H9 (cell line): ENCODE results near the gene MAGI1. TPM values are rescaled to one million over a fixed set of nuclear protein-coding genes. Genes with fewer than 3 reads are reported as not detected.

Experiments
- DNase-seq: peaks from one replicate; pipeline ENCODE4 v3.0.0-alpha.2; 2017
- H2AFZ ChIP-seq: one replicate; pipeline ENCODE4 v1.6.1; 2013; ENCODE audit warnings: mild to moderate bottlenecking, low read length, control low read depth, moderate library complexity
- H2AK5ac ChIP-seq: 2 replicates; pipeline ENCODE4 v1.6.1; 2013; ENCODE audit warnings: low read length, control low read depth, mixed read lengths; ENCODE audit not compliant: insufficient read length
- H2BK120ac ChIP-seq: one replicate; pipeline ENCODE4 v1.6.1; 2013; ENCODE audit warnings: low read depth, mild to moderate bottlenecking, low read length, control low read depth, inconsistent platforms; ENCODE audit not compliant: poor library complexity, severe bottlenecking
- H2BK12ac ChIP-seq: 2 replicates; pipeline ENCODE4 v1.6.1; 2013; ENCODE audit warnings: low read length, control low read depth, mixed read lengths, low read depth; ENCODE audit not compliant: insufficient read length
- H2BK15ac ChIP-seq: 2 replicates; pipeline ENCODE4 v1.6.1; 2013; ENCODE audit warnings: low read depth, low read length, control low read depth
- H2BK20ac ChIP-seq: one replicate; pipeline ENCODE4 v1.6.1; 2013; ENCODE audit warnings: low read depth, mild to moderate bottlenecking, low read length, control low read depth, inconsistent platforms; ENCODE audit not compliant: poor library complexity, severe bottlenecking
- H2BK5ac ChIP-seq: 2 replicates; pipeline ENCODE4 v1.6.1; 2013; ENCODE audit warnings: low read length, control low read depth, mixed read lengths; ENCODE audit not compliant: insufficient read length
- H3K14ac ChIP-seq: 2 replicates; pipeline ENCODE4 v1.6.1; 2013; ENCODE audit warnings: low read length, control low read depth; ENCODE audit not compliant: insufficient read depth
- H3K18ac ChIP-seq: 2 replicates; pipeline ENCODE4 v1.6.1; 2013; ENCODE audit warnings: low read depth, mild to moderate bottlenecking, mixed read lengths, low read length, control low read depth; ENCODE audit not compliant: insufficient read length
- H3K23ac ChIP-seq: 2 replicates; pipeline ENCODE4 v1.6.1; 2013; ENCODE audit warnings: low read length, control low read depth, mixed read lengths, low read depth; ENCODE audit not compliant: insufficient read length
- H3K23me2 ChIP-seq: 2 replicates; pipeline ENCODE4 v1.6.1; 2013; ENCODE audit warnings: low read depth, mild to moderate bottlenecking, mixed read lengths, low read length, control low read depth; ENCODE audit not compliant: insufficient read length, poor library complexity, severe bottlenecking
- H3K27ac ChIP-seq: 2 replicates; pipeline ENCODE4 v1.5.1; 2013; ENCODE audit warnings: low read length, control low read depth, mixed read lengths, low read depth; ENCODE audit not compliant: insufficient read length
- H3K27me3 ChIP-seq: 2 replicates; pipeline ENCODE4 v1.6.1; 2013; ENCODE audit warnings: low read length, control low read depth, inconsistent platforms; ENCODE audit not compliant: insufficient read depth
- H3K4ac ChIP-seq: 2 replicates; pipeline ENCODE4 v1.6.1; 2013; ENCODE audit warnings: low read depth, mild to moderate bottlenecking, control low read depth, inconsistent platforms, low read length, moderate library complexity
- H3K4me1 ChIP-seq: 2 replicates; pipeline ENCODE4 v1.6.1; 2013; ENCODE audit warnings: low read length, control low read depth, inconsistent platforms; ENCODE audit not compliant: insufficient read depth
- H3K4me2 ChIP-seq: 2 replicates; pipeline ENCODE4 v1.6.1; 2013; ENCODE audit warnings: low read length, control low read depth, mixed read lengths; ENCODE audit not compliant: insufficient read length, insufficient read depth
- H3K56ac ChIP-seq: 2 replicates; pipeline ENCODE4 v1.6.1; 2013; ENCODE audit warnings: low read depth, mild to moderate bottlenecking, mixed read lengths, low read length, control low read depth; ENCODE audit not compliant: insufficient read length
- H3K79me1 ChIP-seq: 2 replicates; pipeline ENCODE4 v1.6.1; 2013; ENCODE audit warnings: low read depth, mild to moderate bottlenecking, moderate library complexity, low read length, control low read depth, inconsistent platforms; ENCODE audit not compliant: insufficient read depth, poor library complexity, severe bottlenecking
- H3K79me2 ChIP-seq: 2 replicates; pipeline ENCODE4 v1.6.1; 2013; ENCODE audit warnings: low read length, control low read depth, inconsistent platforms; ENCODE audit not compliant: insufficient read depth
- H3K9ac ChIP-seq: 2 replicates; pipeline ENCODE4 v1.6.1; 2013; ENCODE audit warnings: low read length, control low read depth, mixed read lengths; ENCODE audit not compliant: insufficient read length; ENCODE audit errors: extremely low read depth
- H3K9me3 ChIP-seq: one replicate; pipeline ENCODE4 v1.6.1; 2013; ENCODE audit warnings: low read depth, low read length, inconsistent platforms; ENCODE audit not compliant: control insufficient read depth
- H3T11ph ChIP-seq: one replicate; pipeline ENCODE4 v1.6.1; 2013; ENCODE audit warnings: mild to moderate bottlenecking, low read length, control low read depth, inconsistent platforms
- H4K20me1 ChIP-seq: one replicate; pipeline ENCODE4 v1.6.1; 2013; ENCODE audit not compliant: control insufficient read depth, insufficient read length, insufficient read depth
- H4K5ac ChIP-seq: 2 replicates; pipeline ENCODE4 v1.6.1; 2013; ENCODE audit warnings: low read depth, mild to moderate bottlenecking, mixed read lengths, low read length, control low read depth; ENCODE audit not compliant: insufficient read length
- H4K8ac ChIP-seq: replicated peaks from 2 replicates; pipeline ENCODE4 v1.6.1; 2013; ENCODE audit warnings: low read length, control low read depth, mixed read lengths, low read depth; ENCODE audit not compliant: insufficient read length
- H4K91ac ChIP-seq: 2 replicates; pipeline ENCODE4 v1.6.1; 2013; ENCODE audit warnings: low read depth, mild to moderate bottlenecking, moderate library complexity, mixed read lengths, low read length, control low read depth; ENCODE audit not compliant: insufficient read length
- H3K27ac Mint-ChIP-seq, 3 experiments: 2 replicates in 2 of 3; 3 replicates in 1 of 3; pipeline ENCODE4 v1.8.0; 2020 to 2021; ENCODE audit warnings: mixed read lengths in 3 of 3, mild to moderate bottlenecking in 1 of 3, moderate library complexity in 1 of 3
- H3K27me3 Mint-ChIP-seq: 2 replicates; pipeline ENCODE4 v1.8.0; 2021; ENCODE audit warnings: low read depth, mild to moderate bottlenecking, moderate library complexity, mixed read lengths
- H3K36me3 Mint-ChIP-seq, 3 experiments: 2 replicates in 2 of 3; 3 replicates in 1 of 3; pipeline ENCODE4 v1.8.0; 2020 to 2021; ENCODE audit warnings: low read depth in 3 of 3, mixed read lengths in 3 of 3; ENCODE audit not compliant: insufficient read depth in 1 of 3
- H3K4me1 Mint-ChIP-seq, 2 experiments: 2 replicates each; pipeline ENCODE4 v1.8.0; 2020; ENCODE audit warnings: mixed read lengths in 2 of 2
- H3K4me3 Mint-ChIP-seq, 2 experiments: 2 replicates in 1 of 2; 3 replicates in 1 of 2; pipeline ENCODE4 v1.8.0; 2020 to 2021; ENCODE audit warnings: mild to moderate bottlenecking in 2 of 2, mixed read lengths in 2 of 2, moderate library complexity in 1 of 2
- H3K9me3 Mint-ChIP-seq, 2 experiments: 2 replicates in 1 of 2; 3 replicates in 1 of 2; pipeline ENCODE4 v1.8.0; 2020; ENCODE audit warnings: mild to moderate bottlenecking in 2 of 2, mixed read lengths in 2 of 2, moderate library complexity in 1 of 2
- WGBS: extraction: QIAGEN DNeasy Blood & Tissue Kit; methylation state at CpG from one replicate; pipeline ENCODE4 v1.1.7; 2013; ENCODE audit warnings: missing lambda C conversion rate, low lambda C conversion rate, mixed read lengths; ENCODE audit not compliant: insufficient read length; ENCODE audit errors: extremely low coverage; 5-methylcytosine and 5-hydroxymethylcytosine counted together
- total RNA-seq: library from RNA; stranded (reverse); gene quantifications from 2 replicates; pipeline ENCODE4 v1.2.1, GENCODE V29; 2021
- TF ChIP-seq, protein P1 (sequence below): fragments of 200-600 bp; sonication (generic); conservative IDR thresholded peaks from 3 replicates; pipeline ENCODE4 v1.8.0; 2021; ENCODE audit warnings: antibody characterized with exemption, mild to moderate bottlenecking

MAGI1 gene
- total RNA-seq, 1 experiment from 2014 or later: 65.7 TPM

DNA sequence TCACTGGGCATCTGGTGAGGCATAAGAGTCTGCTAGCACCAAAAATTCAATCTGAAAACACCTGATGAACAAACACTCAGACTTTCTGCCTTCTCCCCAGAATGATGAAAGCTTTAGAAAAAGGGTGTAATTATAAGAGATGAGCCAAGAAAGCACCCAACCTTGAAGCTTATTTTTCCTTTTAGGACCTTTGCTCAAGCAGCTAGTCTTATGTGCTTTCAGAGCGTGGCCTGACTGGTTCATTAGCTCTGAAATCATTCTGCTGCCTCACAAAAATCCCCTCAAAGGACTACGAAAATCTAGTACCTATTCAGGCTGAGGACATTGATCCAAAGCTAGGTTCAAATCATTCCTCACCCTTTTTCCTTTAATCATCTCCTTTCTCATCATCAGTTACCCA lies 662.3 kb downstream of the MAGI1 start:
- Histone ChIP-seq H3K27me3 (no peaks in the 10 kb centered on the region), H2AFZ (no peak overlapping the region), H3K14ac (no peak overlapping the region), H3K23me2 (no peaks in the 10 kb centered on the region), H3K4me2 (no peak overlapping the region), H3T11ph (no peak overlapping the region), H2BK15ac (no peak overlapping the region), H4K8ac (no peak overlapping the region), H2BK20ac (no peak overlapping the region), H4K20me1 (no peaks in the 10 kb centered on the region), H3K56ac (no peak overlapping the region), H3K23ac (no peak overlapping the region), H3K9ac (no peak overlapping the region), H2AK5ac (no peak overlapping the region), H3K4ac (no peak overlapping the region), H4K5ac (no peak overlapping the region), H4K91ac (no peak overlapping the region), H2BK12ac (no peak overlapping the region), H3K27ac (no peak overlapping the region), H3K79me2 (no peaks in the 10 kb centered on the region), H2BK5ac (no peak overlapping the region), H3K9me3 (no peaks in the 10 kb centered on the region), H3K18ac (no peak overlapping the region), H3K4me1 (no peaks in the 10 kb centered on the region), H2BK120ac (no peak overlapping the region), H3K79me1 (no peaks in the 10 kb centered on the region)
- Mint-ChIP-seq H3K4me3 (no peak overlapping the region), H3K4me1 (peaks cover 3 to 13% of the 10 kb centered on the region in 2 experiments), H3K9me3 (no peaks in the 10 kb centered on the region; a peak in 3 of 5 replicates), H3K36me3 (peaks cover 39 to 69% (median 58%) of the 10 kb centered on the region in 3 experiments), H3K27ac (peak overlapping the region in 1 of 3 experiments; percentile 74; a peak in 1 of 7 replicates), H3K27me3 (no peaks in the 10 kb centered on the region)
- TF ChIP-seq, protein P1, sequence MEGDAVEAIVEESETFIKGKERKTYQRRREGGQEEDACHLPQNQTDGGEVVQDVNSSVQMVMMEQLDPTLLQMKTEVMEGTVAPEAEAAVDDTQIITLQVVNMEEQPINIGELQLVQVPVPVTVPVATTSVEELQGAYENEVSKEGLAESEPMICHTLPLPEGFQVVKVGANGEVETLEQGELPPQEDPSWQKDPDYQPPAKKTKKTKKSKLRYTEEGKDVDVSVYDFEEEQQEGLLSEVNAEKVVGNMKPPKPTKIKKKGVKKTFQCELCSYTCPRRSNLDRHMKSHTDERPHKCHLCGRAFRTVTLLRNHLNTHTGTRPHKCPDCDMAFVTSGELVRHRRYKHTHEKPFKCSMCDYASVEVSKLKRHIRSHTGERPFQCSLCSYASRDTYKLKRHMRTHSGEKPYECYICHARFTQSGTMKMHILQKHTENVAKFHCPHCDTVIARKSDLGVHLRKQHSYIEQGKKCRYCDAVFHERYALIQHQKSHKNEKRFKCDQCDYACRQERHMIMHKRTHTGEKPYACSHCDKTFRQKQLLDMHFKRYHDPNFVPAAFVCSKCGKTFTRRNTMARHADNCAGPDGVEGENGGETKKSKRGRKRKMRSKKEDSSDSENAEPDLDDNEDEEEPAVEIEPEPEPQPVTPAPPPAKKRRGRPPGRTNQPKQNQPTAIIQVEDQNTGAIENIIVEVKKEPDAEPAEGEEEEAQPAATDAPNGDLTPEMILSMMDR: no peak
- WGBS: no CpG with 5 or more reads among the region's 2 CpGs
- DNase-seq: no peak
